SH-SY5Y (cell line): ENCODE results near the gene CASP9.

ENCODE experiments used
- GATA2 ChIP-seq: IDR thresholded peaks from 2 replicates; pipeline ENCODE4 v1.6.1; 2011; ENCODE audit warnings: mild to moderate bottlenecking, low read depth, low read length
- GATA3 ChIP-seq: IDR thresholded peaks from 2 replicates; pipeline ENCODE4 v1.6.1; 2011; ENCODE audit warnings: low read depth, mild to moderate bottlenecking, low read length, moderate library complexity

DNA sequence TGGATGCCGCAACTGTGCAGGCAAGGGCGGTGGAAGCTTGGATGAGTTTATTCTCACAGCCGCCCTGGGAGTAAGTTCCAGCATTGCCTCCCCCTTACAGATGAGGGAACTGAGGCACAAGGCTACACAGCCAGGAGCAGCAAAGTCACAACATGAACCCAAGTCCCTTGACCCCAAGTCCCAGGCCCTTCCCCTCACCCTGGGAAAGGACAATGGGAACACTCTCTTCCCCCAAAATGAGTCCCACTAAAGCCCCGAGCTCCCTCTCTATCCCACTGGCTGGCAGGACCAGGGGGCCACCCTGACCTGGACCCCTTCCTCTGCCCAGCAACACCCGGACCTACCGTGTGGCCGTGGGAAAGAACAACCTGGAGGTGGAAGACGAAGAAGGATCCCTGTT is 81.9 kb downstream of the CASP9 start:
- TF ChIP-seq GATA2 (no peak), GATA3 (no peak)
